Neural cell (in vitro differentiated cells): ENCODE data around the gene ZFP42.

Experiments
- CTCF ChIP-seq: fragments of 450-650 bp; IDR thresholded peaks from 2 replicates; pipeline ENCODE4 v1.5.1; 2014; ENCODE audit warnings: antibody characterized with exemption, mild to moderate bottlenecking, moderate library complexity; ENCODE audit not compliant: poor library complexity, severe bottlenecking
- EP300 ChIP-seq: fragments of 450-650 bp; conservative IDR thresholded peaks from 2 replicates; pipeline ENCODE4 v1.6.1; 2014; ENCODE audit warnings: antibody characterized with exemption, mild to moderate bottlenecking, moderate library complexity; ENCODE audit not compliant: poor library complexity, severe bottlenecking
- POLR2AphosphoS5 ChIP-seq: IDR thresholded peaks from 2 replicates; pipeline ENCODE4 v1.6.1; 2012
- RAD21 ChIP-seq: fragments of 450-650 bp; conservative IDR thresholded peaks from 2 replicates; pipeline ENCODE4 v1.6.1; 2014; ENCODE audit warnings: antibody characterized with exemption, mild to moderate bottlenecking, moderate library complexity
- REST ChIP-seq: IDR thresholded peaks from 2 replicates; pipeline ENCODE4 v1.6.1; 2012; ENCODE audit warnings: borderline replicate concordance
- SMC3 ChIP-seq: fragments of 450-650 bp; conservative IDR thresholded peaks from 2 replicates; pipeline ENCODE4 v1.6.1; 2014; ENCODE audit warnings: antibody characterized with exemption, mild to moderate bottlenecking, moderate library complexity; ENCODE audit not compliant: poor library complexity
- TAF1 ChIP-seq: IDR thresholded peaks from 2 replicates; pipeline ENCODE4 v1.6.1; 2012; ENCODE audit warnings: low read depth

- TF ChIP-seq CTCF (no peak), POLR2AphosphoS5 (no peak), REST (no peak), RAD21 (no peak), SMC3 (no peak), TAF1 (no peak), EP300 (no peak)
These were observed 6.8 kb downstream of the ZFP42 start for GRCh38 chr4:188002323-188002722.
